Activated CD4-positive, alpha-beta T cell treated with anti-CD3 and anti-CD28 coated beads for 48 hours (primary cell): ENCODE data around the gene URI1.
A peak's percentile ranks its signal among the peaks of the same experiment; 100 is the strongest.
"Not testable (repeated sequence)": the region's sequence is repeated elsewhere in the genome, so short reads cannot be mapped to it uniquely, and the experiment has no call there.

Experiments used
- DNase-seq: peaks from one replicate; pipeline ENCODE4 v3.0.0-alpha.2; 2020

The URI1 gene

DNA sequence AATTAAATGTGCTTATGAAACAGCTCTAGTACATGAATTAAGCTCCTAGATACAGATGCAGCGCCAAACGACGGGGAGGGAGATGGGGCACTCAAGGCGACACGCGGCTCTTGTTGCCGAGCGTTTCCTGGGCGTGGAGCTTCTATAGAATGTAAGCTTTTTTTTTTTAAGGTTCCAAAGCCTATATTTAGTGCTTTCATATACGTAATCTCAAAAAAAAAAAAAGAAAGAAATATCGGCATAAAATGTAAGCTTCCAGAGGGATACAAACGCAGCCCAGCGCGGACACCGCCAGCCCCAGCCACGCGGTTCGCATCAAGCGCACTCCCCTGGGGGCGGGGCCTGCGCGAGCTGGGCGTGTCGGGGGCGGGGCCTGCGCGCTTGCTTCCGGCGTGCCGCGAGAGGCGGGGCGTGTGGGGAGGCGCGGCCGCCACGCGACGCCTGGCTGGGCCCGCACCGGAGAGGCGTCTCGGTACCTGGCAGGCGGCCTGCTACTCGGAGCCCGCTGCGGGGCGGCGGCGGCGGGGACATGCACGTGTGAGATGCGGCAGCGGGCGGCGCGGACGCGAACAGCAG lies at the start of gene URI1:
Gene URI1, plus strand, starts transcription at position 412 of the 576 bp plus-strand sequence. CDS start 309 bp downstream, outside the sequence.
- DNase-seq, result peak; percentile 95

DNA sequence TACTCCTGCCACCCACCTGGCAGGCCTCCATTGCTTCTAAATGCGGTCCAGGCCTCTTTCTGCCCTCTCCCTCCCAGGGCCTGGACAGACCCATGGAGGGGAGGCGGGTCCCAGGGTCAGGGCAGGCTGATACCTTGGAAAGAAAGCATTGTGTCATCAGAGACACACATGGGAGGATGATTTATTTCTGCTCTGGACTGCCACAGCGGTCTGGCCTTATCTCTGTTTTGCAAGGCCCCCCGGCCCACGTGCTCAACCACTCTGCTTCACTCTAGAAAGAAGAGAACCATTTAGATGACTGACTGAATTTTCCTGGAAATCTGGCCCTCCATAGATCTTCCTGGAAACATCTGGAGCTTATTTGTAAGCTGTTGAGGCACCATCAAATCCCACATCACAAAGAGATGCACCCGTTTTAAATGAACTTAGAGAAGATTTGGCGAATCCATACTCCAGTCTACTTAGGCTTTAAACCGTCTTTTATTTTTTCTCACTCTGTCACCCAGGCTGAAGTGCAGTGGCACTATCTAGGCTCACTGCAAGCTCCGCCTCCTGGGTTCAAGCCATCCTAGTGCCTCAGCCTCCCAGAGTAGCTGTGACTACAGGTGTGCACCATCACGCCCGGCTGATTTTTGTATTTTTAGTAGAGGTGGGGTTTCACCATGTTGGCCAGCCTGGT lies 48.3 kb upstream of the URI1 start:
- DNase-seq, result no peak

GRCh38 chr19:29896802-29897201 lies 45.2 kb upstream of the URI1 start:
- no peak for DNase-seq

- DNase-seq, result no peak
These were observed 44.6 kb upstream of the URI1 start for GRCh38 chr19:29897466-29897865.

GRCh38 chr19:29904017-29904416 lies 38.0 kb upstream of the URI1 start:
- no peak for DNase-seq

DNA sequence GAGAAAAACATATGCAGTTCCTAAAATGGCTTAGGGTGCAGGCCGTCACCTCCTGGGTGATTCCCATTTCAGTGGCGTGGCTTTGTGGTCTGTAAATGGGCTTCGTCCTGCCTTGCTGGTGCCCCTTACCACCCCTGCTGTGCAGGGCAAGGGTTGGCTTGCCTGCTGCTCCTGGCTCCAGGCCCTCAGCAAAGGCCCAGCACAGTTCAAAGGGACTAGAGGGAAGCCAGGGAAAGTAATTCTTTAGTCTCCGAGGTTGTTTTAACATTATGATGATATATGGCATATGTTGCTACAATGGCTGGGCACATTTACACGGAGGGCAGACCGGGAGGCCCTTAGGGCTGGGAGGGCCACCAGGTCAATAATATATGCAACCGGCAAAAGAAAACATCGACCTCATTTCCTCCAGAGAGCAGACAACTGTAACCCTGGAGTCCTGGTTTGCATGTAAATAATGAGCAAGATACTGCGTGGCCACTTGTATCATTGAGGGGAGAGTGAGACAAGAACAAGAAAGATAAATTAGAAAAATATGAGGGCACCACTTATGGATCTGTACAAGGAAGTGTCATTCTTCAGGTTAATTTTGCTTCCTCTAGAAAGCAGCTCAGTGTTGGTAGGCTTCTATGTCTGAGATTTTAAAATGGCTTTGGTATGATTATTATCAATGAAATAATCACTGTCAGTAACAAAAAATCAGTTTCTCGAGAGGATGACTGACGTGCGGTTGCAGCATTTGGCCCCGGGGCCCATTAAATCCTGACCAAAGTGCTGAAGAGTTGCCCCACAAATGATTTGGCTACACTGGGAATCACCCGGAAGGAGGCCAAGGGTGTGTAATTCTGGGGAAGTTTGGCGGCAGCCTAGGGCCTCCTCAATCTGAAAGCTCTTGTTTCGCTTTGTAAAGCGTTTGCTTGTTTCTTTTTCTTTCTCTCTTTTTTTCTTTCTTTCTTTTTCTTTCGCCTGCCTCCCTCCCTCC lies 32.8 kb upstream of the URI1 start:
- no peak for DNase-seq

DNA sequence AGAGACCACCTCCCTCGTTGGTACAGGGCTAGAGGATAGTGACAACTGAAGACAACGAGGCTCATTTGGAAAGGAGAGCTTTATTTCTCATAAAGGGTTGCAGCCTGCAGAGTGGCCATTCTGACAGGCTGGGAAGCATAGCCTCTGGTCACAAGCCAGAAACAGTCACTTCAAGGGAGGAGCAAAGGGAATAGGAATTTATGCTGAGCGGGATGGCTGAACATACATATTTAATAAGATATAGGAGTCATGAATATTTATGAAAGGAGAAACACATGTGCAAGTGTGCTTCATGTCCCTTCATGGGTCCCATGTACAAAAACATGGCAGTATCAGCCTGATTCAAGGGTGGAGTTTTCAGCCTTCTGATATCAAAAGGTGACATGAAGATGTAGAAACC lies 27.1 kb upstream of the URI1 start:
- no peak for DNase-seq

DNA sequence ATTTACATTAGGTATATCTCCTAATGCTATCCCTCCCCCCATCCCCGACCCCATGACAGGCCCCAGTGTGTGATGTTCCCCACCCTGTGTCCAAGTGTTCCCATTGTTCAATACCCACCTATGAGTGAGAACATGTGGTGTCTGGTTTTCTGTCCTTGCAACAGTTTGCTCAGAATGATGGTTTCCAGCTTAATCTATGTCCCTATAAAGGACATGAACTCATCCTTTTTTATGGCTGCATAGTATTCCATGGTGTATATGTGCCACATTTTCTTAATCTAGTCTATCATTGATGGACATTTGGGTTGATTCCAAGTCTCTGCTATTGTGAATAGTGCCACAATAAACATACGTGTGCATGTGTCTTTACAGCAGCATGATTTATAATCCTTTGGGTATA lies 26.2 kb upstream of the URI1 start:
- DNase-seq, result not testable (repeated sequence)

- DNase-seq, result no peak
These were observed 24.1 kb upstream of the URI1 start for GRCh38 chr19:29917911-29918310.

DNA sequence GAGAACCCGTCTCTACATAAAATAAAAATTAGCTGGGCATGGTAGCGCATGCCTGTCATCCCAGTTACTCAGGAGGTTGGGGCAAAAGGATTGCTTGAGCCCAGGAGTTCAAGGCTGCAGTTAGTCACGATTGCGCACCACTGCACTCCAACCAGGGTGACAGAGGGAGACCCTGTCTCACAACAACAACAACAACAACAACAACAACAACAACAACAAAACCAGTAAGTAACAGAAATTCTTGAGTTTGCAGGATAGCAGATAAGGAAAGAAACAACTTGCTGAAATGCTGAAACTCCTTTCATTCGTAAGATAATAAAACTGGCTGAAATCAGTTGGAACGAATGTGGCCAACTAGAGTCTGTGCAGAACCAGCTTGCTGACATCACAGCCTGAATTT lies 23.1 kb upstream of the URI1 start:
- no peak for DNase-seq

GRCh38 chr19:29922972-29923371 lies 19.1 kb upstream of the URI1 start:
- DNase-seq, result no peak

- no peak for DNase-seq
These were observed 18.4 kb upstream of the URI1 start for GRCh38 chr19:29923653-29924052.

GRCh38 chr19:29926031-29926430 lies 16.0 kb upstream of the URI1 start:
- DNase-seq, result no peak

DNA sequence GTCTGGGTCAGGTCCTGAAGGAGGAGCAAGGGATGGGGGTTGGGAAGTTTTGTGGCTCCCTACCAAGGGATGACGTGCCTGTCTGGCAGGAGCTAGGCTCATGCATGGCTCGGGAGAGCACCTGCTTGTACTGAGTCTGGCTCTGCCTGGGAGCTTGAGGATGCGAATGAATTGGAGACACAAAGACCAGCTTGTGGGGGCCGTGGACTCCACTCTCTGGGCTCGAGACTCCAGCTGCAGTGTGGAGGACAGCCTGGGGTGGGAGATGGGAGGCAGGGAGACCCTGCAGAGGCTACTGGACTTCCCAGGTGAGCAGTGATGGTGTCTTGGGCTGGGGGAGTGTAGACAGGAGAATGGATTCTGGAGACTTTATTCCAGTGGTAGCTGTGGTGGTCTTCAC lies 15.2 kb upstream of the URI1 start:
- no peak for DNase-seq

DNA sequence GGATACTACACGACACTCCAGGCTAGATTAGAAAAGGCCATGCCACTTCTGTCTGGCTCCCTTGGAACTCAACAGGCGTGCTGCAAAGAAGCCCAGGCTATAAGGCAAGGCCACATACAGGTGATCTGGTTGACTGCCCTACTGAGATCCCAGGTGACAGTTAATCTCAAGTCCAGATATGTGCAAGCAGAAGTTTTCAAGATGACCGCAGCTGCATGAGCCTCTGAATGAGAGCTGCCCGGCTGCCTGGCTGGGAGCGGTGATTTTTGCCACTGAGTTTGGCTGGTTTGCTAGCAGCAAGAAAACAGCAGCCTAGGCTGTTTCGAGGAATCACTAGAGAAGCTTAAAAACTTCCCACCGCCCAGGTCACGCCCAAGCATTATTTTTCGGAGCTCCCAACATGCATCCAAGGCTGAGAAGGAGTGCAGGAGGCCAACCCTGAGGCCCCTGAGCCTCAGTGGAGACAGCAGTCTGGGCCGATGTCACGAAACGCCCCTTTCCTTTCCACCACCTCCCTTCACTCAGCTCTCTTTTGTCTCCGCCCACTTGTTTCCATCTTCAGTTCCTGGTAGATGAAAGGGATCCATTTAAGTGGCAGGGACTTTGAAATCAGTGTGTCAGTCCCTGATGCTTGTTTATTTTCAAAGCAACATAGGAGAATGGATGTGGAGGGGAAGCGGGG lies 14.0 kb upstream of the URI1 start:
- DNase-seq, result peak; percentile 9

DNA sequence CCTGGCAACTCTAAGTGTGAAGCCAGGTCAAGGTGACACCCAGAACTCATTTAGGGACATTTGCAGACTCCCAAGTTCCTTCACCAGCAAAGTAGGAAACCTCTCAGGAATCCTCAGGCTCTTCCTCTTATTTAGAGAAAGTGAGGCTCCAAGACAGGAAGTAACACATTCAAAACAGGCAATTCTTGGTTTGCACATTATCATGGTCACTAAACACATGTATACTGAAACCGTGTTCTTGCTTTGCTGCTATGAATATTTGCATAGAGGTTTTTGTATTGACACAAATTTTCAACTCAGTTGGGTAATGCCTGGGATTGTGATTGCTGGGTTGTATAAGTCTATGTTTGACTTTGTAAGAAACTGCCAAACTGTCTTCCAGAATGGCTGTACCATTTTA lies 13.2 kb upstream of the URI1 start:
- no peak for DNase-seq

DNA sequence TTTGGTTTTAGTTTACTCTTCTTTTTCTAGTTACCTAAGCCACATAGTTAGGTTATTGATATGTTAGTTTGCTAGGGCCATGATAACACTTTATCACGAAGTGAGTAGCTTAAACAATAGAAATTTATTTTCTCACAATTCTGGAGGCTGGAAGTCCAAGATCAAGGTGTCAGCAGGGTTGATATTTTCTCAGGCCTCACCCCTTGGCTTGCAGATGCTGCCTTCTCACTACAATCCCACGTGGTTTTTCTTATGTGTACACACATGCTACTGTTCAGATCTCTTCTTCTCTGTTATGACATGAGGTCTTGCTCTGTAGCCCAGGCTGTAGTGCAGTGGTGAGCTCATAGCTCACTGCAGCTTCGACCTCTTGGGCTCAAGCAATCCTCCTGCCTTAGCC lies 7.8 kb upstream of the URI1 start:
- DNase-seq, result no peak

- no peak for DNase-seq
These were observed 7.3 kb upstream of the URI1 start for GRCh38 chr19:29934781-29935180.

- DNase-seq, result no peak
These were observed 5.6 kb upstream of the URI1 start for GRCh38 chr19:29936409-29936808.

- no peak for DNase-seq
These were observed 2.4 kb upstream of the URI1 start for GRCh38 chr19:29939628-29940027.

DNA sequence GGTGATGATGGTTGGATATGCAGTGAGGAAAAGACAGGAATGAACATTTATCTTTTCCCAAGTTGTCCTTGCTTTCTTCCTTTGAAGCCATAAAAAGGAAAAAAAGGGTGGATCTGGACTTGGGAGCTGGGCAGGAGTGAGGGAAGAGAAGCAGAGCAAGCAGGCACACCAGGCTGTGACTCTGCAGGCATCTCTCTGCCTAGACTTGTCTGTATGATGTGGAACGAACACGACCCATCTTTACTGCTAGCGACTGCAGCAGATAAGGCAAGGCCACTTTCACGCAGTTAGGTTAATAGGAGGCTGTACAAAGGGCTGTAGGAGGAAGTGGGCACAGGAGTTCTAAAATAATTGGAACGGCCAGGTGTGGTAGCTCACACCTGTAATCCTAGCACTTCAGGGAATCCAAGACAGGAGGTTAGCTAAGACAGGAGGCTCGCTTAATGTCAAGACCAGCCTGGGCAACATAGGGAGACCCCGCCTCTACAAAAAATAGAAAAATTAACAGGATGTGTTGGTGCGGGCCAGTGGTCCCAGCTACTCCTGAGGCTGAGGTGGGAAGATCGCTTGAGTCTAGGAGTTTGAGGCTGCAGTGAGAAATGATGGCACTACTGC lies 961 bp upstream of the URI1 start:
- DNase-seq, result no peak

DNA sequence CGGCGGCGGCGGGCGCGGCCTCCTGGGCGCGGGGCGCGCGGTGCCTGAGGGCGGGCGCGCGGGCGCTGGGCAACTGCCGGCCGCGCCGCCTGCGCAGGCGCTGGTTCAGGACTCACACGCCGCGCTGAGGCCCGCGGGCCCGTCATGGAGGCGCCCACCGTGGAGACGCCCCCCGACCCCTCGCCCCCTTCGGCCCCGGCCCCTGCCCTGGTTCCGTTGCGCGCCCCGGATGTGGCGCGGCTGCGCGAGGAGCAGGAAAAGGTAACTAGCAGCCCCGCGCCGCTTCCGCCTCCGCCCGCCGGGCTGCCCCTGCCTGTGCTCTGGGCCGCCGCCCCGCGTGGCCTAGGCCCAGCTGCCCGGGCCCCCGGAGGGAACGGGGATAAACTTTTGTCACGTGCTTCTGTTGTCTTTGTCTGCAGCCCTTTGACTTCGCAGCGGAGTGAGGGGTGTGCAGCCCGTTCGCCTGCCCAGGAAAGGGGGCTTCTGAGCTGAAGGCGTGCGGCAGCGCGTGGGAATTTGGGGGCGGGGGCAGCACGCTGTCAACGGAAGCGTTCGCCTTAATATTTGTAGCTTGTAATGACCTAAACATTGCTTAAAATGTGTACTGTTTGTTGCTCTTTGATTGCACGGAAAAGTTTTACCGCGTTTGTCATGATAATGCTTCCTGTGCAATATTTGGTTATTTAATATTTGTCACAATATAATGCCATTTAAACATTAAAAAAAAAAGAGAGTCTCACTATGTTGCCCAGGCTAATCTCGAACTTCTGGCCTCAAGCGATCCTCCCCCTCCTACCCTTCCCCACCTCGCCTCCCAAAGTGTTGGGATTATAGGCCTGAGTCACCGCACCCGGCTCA lies 594 bp downstream of the URI1 start:
- DNase-seq, result peak; percentile 79
